Spinal cord (tissue), 10 donors: ENCODE results near the gene IMPACT. TPM values are rescaled to one million over a fixed set of nuclear protein-coding genes. Genes with fewer than 3 reads are reported as not detected.

Experiments used
- DNase-seq, 6 donors: peaks; one replicate each; pipeline versions ENCODE4 v3.0.0 to v3.0.0-alpha.2; 2013 to 2015; ENCODE audit warnings: low spot score in 6 of 6, low read depth in 4 of 6
- H3K27ac ChIP-seq: one replicate; pipeline ENCODE4 v1.5.1; 2013; ENCODE audit warnings: low read depth, low read length, control low read depth
- H3K27me3 ChIP-seq: one replicate; pipeline ENCODE4 v1.6.1; 2013; ENCODE audit warnings: low read length; ENCODE audit not compliant: control insufficient read depth, insufficient read depth
- H3K36me3 ChIP-seq: one replicate; pipeline ENCODE4 v1.6.1; 2013; ENCODE audit warnings: low read length; ENCODE audit not compliant: control insufficient read depth, insufficient read depth
- H3K4me1 ChIP-seq: one replicate; pipeline ENCODE4 v1.6.1; 2013; ENCODE audit warnings: low read length; ENCODE audit not compliant: control insufficient read depth, insufficient read depth
- H3K4me3 ChIP-seq: one replicate; pipeline ENCODE4 v1.5.1; 2013; ENCODE audit warnings: low read depth, low read length, control low read depth
- H3K9me3 ChIP-seq: one replicate; pipeline ENCODE4 v1.6.1; 2013; ENCODE audit warnings: low read length; ENCODE audit not compliant: control insufficient read depth, insufficient read depth
- WGBS: methylation state at CpG from one replicate; pipeline ENCODE4 v1.1.5; 2013; ENCODE audit warnings: missing lambda C conversion rate; ENCODE audit not compliant: insufficient coverage; 5-methylcytosine and 5-hydroxymethylcytosine counted together
- polyA plus RNA-seq, 2 donors: library from polyadenylated mRNA; unstranded; fragments of 120-200 nt; gene quantifications; one replicate each; pipeline ENCODE4 v1.2.1, GENCODE V29; 2013; ENCODE audit not compliant: insufficient read length in 2 of 2
- small RNA-seq: library from RNA; depleted of rRNA; stranded (forward); fragments of <200 nt; gene quantifications from one replicate; pipeline ENCODE3, GENCODE V24; 2014; ENCODE audit warnings: low replicate concordance
- total RNA-seq, 2 donors: library from RNA; depleted of rRNA in 1 of 2; stranded (reverse); fragments of 120-200 nt in 1 of 2; fragments of >200 nt in 1 of 2; gene quantifications; one replicate each; pipeline versions ENCODE4 v1.2.3 to v1.2.4, GENCODE V29; 2013 to 2014
- donor health status: healthy.

The IMPACT gene
- total and polyA plus RNA-seq, 4 donors: 42.6 to 54.6 (median 49.6) TPM

GRCh38 chr18:24502667-24503523 lies 76.4 kb downstream of the IMPACT start:
- Histone ChIP-seq H3K4me3 (no peak overlapping the region), H3K4me1 (no peaks in the 10 kb centered on the region), H3K36me3 (no peaks in the 10 kb centered on the region), H3K9me3 (no peaks in the 10 kb centered on the region), H3K27me3 (no peaks in the 10 kb centered on the region), H3K27ac (no peak overlapping the region)
- WGBS: 23% methylated on average over 6 of the region's 7 CpGs
- peak in 4 of 6 donors; percentile 12 to 90 (median 38) for DNase-seq

Small RNAs within 50 kb of the gene (small RNA-seq; reads per million reads assigned to genes)
- gene RF00019: not detected

Other genes starting within 250 kb of the IMPACT start
- gene OSBPL1A, start 28.8 kb upstream of the IMPACT start, total RNA-seq: 100 to 1,000 TPM in 1 of 2 donors, 10 to 100 TPM in 1; 77.6 to 132 TPM
- gene OSBPL1A, start 28.8 kb upstream of the IMPACT start, polyA plus RNA-seq: 10 to 100 TPM; 64.8 to 77.0 TPM
- gene HRH4, start 34.0 kb downstream of the IMPACT start, total RNA-seq: under 1 TPM; 0.06 to 0.20 TPM
- gene HRH4, start 34.0 kb downstream of the IMPACT start, polyA plus RNA-seq: under 1 TPM; 0.18 to 0.29 TPM